Measurements from ENCODE around the gene CYTH3.

Gene CYTH3

GRCh38 chr7:6149996-6150395, 122.4 kb downstream of the CYTH3 start:
- DNase-seq (ENCODE audit: low spot score), result no peak

GRCh38 chr7:6148724-6149360, 123.6 kb downstream of the CYTH3 start:
- no peak for DNase-seq (ENCODE audit: low spot score)

GRCh38 chr7:6147627-6148026, 124.8 kb downstream of the CYTH3 start:
- DNase-seq (ENCODE audit: low spot score), result no peak

- no peak for DNase-seq (ENCODE audit: low spot score)
Observed at GRCh38 chr7:6146666-6147065, 125.8 kb downstream of the CYTH3 start.

- no peak for DNase-seq (ENCODE audit: low spot score)
Observed at GRCh38 chr7:6143997-6144396, 128.4 kb downstream of the CYTH3 start.

- no peak for DNase-seq (ENCODE audit: low spot score)
Observed at GRCh38 chr7:6142871-6143380, 129.5 kb downstream of the CYTH3 start.

GRCh38 chr7:6139189-6139996, 133.0 kb downstream of the CYTH3 start:
- no peak for DNase-seq (ENCODE audit: low spot score)

GRCh38 chr7:6136475-6136874, 135.9 kb downstream of the CYTH3 start:
- no peak for DNase-seq (ENCODE audit: low spot score)

GRCh38 chr7:6133249-6133648, 139.2 kb downstream of the CYTH3 start:
- no peak for DNase-seq (ENCODE audit: low spot score)

GRCh38 chr7:6130007-6130587, 142.3 kb downstream of the CYTH3 start:
- DNase-seq (ENCODE audit: low spot score), result no peak

GRCh38 chr7:6128205-6128604, 144.2 kb downstream of the CYTH3 start:
- no peak for DNase-seq (ENCODE audit: low spot score)

- no peak for DNase-seq (ENCODE audit: low spot score)
Observed at GRCh38 chr7:6127110-6127490, 145.3 kb downstream of the CYTH3 start.

- no peak for DNase-seq (ENCODE audit: low spot score)
Observed at GRCh38 chr7:6123843-6124242, 148.6 kb downstream of the CYTH3 start.

- DNase-seq (ENCODE audit: low spot score), result no peak
Observed at GRCh38 chr7:6121141-6121540, 151.3 kb downstream of the CYTH3 start.

GRCh38 chr7:6117533-6117932, 154.9 kb downstream of the CYTH3 start:
- no peak for DNase-seq (ENCODE audit: low spot score)

GRCh38 chr7:6116211-6116610, 156.2 kb downstream of the CYTH3 start:
- DNase-seq (ENCODE audit: low spot score), result no peak

Measured in HuH-7.5 (cell line).